Suppressor macrophage treated with lipopolysaccharide for 1 hour (primary cell): ENCODE data around the gene S1PR1.
A peak's percentile ranks its signal among the peaks of the same experiment; 100 is the strongest.

Experiments
- DNase-seq, 3 donors: peaks; one replicate each; pipeline ENCODE4 v3.0.0-alpha.2; 2020 to 2022

The S1PR1 gene

GRCh38 chr1:101247404-101248287 is 10.8 kb downstream of the S1PR1 start:
- no peak for DNase-seq

- no peak for DNase-seq
Measured at GRCh38 chr1:101250222-101250621, 13.4 kb downstream of the S1PR1 start.

GRCh38 chr1:101250656-101251272 is 13.9 kb downstream of the S1PR1 start:
- DNase-seq, result no peak

GRCh38 chr1:101251504-101251903 is 14.7 kb downstream of the S1PR1 start:
- no peak for DNase-seq

- peak; percentile 45 to 53 (median 47) for DNase-seq
Measured at GRCh38 chr1:101253976-101254674, 17.3 kb downstream of the S1PR1 start.

- peak; percentile 53 to 71 (median 70) for DNase-seq
Measured at GRCh38 chr1:101257500-101258325, 20.9 kb downstream of the S1PR1 start.

GRCh38 chr1:101259744-101260148 is 22.9 kb downstream of the S1PR1 start:
- peak; percentile 71 to 96 (median 94) for DNase-seq

GRCh38 chr1:101260556-101261350 is 23.9 kb downstream of the S1PR1 start:
- DNase-seq, result peak; percentile 12 to 71 (median 68)

- peak; percentile 25 to 40 (median 40) for DNase-seq
Measured at GRCh38 chr1:101261623-101262022, 24.8 kb downstream of the S1PR1 start.

- no peak for DNase-seq
Measured at GRCh38 chr1:101262060-101262459, 25.2 kb downstream of the S1PR1 start.

GRCh38 chr1:101262630-101263348 is 26.0 kb downstream of the S1PR1 start:
- peak; percentile 31 to 38 (median 37) for DNase-seq

- peak; percentile 29 to 50 (median 34) for DNase-seq
Measured at GRCh38 chr1:101264697-101265096, 27.9 kb downstream of the S1PR1 start.

GRCh38 chr1:101265684-101266083 is 28.9 kb downstream of the S1PR1 start:
- DNase-seq, result no peak

- no peak for DNase-seq
Measured at GRCh38 chr1:101267082-101267481, 30.3 kb downstream of the S1PR1 start.

- no peak for DNase-seq
Measured at GRCh38 chr1:101268893-101269292, 32.1 kb downstream of the S1PR1 start.

GRCh38 chr1:101275672-101276071 is 38.9 kb downstream of the S1PR1 start:
- no peak for DNase-seq

GRCh38 chr1:101276818-101277217 is 40.0 kb downstream of the S1PR1 start:
- DNase-seq, result no peak

GRCh38 chr1:101278238-101278637 is 41.4 kb downstream of the S1PR1 start:
- no peak for DNase-seq

GRCh38 chr1:101278845-101279244 is 42.0 kb downstream of the S1PR1 start:
- DNase-seq, result no peak

GRCh38 chr1:101280049-101280592 is 43.3 kb downstream of the S1PR1 start:
- no peak for DNase-seq
